GM18519 (cell line): ENCODE results near the gene FKBP7.
"Not testable (repeated sequence)": the region's sequence is repeated elsewhere in the genome, so short reads cannot be mapped to it uniquely, and the experiment has no call there.

Source experiments
- ATAC-seq: cut with Tn5 transposase; IDR thresholded peaks from one replicate; pipeline ENCODE4 v1.9.1; 2021; ENCODE audit warnings: mild to moderate bottlenecking, moderate library complexity; ENCODE audit not compliant: unreplicated experiment, low FRiP score

The FKBP7 gene

GRCh38 chr2:178496049-178496448 lies 17.6 kb upstream of the FKBP7 start:
- ATAC-seq: no peak

DNA sequence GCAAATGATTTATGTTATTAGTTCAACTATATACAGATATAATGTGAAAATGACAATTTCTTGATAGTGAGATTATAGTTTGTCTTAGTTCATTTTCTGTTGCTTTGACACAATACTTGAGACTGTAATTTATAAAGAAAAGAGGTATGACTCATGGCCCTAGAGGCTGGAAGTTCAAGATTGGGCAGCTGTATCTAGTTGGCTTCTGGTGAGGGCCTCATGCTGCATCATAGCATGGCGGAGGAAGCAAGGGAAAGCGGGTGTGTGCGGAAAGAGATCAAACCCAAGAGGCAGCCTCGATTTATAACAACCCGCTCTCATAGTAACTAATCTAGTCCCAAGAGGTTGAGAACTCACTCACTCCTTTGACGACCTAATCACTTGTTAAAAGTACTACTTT lies 13.2 kb upstream of the FKBP7 start:
- ATAC-seq: no peak

DNA sequence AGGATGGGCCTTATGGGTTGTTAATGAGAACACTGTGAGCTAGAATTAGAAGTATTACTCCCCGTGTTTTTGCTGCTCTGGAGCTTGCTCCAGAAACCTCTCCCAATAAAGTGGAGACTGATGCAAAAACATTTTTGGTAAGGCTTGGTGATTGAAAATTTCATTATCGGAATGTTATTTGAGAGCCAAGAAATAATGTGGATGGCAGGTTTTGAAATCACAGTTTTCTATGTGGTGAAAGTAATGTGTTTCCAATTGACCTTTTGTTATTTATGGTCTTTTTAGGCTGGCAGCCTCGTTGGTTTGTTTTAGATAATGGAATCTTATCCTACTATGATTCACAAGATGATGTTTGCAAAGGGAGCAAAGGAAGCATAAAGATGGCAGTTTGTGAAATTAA lies 7.0 kb upstream of the FKBP7 start:
- no peak for ATAC-seq

GRCh38 chr2:178484245-178485041 lies 6.0 kb upstream of the FKBP7 start:
- ATAC-seq: no peak

DNA sequence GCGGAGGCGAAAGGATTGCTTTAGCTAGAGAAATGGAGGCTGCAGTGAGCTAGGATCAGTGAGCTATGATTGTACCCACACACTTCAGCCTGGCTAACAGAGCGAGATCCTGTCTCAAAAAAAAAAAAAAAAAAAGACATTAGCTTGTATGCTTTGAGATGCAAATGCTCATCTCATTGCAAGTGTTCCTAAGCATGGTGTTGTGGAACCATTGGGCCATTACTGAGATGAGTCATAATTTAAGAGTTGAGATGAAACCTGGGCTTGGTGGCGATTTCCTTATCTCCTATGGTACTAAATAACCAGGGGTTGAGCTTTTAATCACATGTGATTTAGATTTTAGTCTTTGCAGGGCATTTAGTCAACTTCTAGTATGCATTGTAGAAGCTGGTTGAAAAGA lies 4.0 kb upstream of the FKBP7 start:
- ATAC-seq: no peak

- peak; percentile 50 for ATAC-seq
Observed at GRCh38 chr2:178480227-178481181, 2.1 kb upstream of the FKBP7 start, which contains the start of gene PLEKHA3. Gene PLEKHA3 (plus strand): TSS chr2:178480457. CDS start chr2:178480870, 413 bp downstream.

GRCh38 chr2:178479758-178480226 lies 1.4 kb upstream of the FKBP7 start:
- ATAC-seq: no peak

GRCh38 chr2:178479275-178479616 lies 846 bp upstream of the FKBP7 start:
- ATAC-seq: no peak

- no peak for ATAC-seq
Observed at GRCh38 chr2:178478130-178478438, 316 bp downstream of the FKBP7 start.

DNA sequence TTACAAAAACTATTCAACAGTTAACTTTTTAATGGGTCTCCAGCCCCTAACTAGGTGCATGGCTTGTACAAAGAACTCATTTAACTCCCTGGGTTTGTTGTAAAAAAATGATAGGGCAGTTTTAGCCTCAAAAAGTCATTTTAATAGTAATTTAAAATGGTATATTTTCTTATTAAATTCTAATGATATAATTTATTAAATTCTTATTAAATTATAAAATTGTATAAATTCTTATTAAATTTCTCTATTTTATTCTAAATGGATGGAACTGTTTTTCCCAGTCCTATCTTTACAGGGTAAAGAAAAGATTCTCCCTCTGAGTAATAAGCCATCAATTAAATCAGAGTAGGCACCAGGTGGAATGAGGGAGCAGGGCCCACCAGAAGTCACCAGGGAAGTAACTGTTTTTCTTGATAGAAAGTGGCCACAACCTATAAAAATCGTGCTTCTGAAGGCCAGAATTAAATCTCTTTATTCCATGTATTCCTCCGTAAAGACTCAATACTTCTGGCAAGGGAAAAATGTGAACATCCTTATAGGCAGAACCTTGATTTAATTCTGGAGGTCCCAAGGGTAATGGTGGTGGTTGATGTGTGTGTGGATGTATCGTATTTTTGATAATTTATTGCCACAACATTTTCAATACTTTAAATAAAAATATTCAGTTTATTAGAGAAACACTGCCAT lies 814 bp downstream of the FKBP7 start:
- ATAC-seq: no peak

GRCh38 chr2:178476477-178476876 lies 1.9 kb downstream of the FKBP7 start:
- no peak for ATAC-seq

DNA sequence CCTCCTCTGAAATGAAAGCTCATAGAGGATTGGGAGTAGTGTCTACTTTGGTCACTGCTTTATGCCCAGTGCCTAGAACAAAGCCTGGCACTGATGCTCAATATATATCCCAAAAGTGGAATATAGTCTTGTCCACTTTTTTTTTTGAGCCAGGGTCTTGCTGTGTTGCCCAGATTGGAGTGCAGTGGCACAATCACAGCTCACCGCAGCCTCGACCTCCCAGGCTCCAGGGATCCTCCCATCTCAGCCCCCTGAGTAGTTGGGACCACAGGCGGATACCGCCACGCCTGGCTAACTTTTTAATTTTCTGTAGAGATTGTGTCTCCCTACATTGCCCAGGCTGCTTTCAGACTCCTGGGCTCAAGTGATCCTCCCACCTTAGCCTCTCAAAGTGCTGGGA lies 3.8 kb downstream of the FKBP7 start:
- no peak for ATAC-seq

GRCh38 chr2:178473931-178474330 lies 4.5 kb downstream of the FKBP7 start:
- no peak for ATAC-seq

DNA sequence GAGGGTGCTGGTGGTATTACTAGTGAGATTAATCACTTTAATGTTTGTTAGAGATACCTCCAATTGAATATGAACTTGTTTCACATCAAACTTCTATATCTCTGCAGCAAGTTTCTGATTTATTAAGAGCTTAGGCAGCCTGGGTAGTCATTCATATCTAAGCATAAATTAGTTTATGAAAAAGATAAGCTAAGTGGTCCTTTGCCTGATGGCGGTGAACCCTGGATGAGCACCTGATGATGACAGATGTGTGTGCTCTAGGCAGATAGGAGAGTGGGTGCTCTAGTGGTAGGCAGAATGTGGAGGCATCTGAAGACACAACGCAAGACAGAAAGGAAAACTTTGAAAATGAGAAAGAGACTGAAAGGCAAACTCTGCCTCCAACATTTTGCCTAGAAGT lies 5.0 kb downstream of the FKBP7 start:
- ATAC-seq: no peak

- not testable (repeated sequence) for ATAC-seq
Observed at GRCh38 chr2:178471313-178471712, 7.1 kb downstream of the FKBP7 start.

DNA sequence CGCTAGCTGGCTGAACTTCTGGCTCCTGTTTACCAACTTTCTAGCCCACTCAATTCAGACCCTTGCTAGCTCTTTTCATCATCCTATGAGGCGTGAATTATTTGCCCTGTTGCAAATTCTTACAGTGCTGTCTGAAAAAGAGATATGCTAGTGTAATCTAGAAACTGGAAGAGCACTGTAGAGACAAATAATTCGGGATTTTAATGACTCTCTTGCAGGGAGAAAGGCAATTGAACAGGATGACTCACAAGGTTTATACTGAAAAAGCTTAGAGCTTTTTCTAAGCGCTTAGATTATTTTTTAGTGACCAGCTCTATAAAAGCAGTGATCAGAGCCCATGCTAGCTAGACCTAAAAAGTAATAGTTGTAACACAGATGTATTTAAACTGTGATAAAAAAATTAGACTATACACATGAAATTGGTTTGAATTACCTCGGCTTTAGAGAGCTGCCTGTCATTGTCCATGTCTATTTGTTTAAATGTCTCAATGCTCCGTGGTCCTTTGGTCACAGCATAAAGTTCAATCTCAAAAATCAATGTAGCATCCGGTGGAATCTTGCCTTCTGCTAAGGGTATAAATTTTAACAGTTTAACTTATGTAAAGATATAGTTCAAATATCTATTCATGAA lies 9.1 kb downstream of the FKBP7 start:
- ATAC-seq: no peak

GRCh38 chr2:178457390-178457886 lies 21.0 kb downstream of the FKBP7 start:
- no peak for ATAC-seq

DNA sequence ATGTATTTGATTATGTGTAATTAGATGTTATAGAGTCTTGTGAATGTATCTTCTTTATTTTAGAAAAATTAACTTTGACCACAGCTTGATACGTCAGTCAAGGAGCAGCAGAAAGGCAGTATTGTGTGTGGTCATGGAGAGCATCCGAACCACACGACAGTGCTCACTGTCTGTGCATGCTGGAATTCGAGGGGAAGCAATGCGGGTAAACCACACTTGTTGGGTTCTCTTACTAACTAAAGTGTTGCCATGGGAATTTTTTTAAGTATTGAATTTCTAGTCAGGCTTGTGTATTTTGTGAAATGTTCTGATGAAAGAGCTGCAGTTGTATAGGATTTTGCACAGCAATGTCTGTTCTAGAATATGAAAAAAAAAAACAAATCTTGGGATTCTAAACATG lies 22.5 kb downstream of the FKBP7 start:
- no peak for ATAC-seq

DNA sequence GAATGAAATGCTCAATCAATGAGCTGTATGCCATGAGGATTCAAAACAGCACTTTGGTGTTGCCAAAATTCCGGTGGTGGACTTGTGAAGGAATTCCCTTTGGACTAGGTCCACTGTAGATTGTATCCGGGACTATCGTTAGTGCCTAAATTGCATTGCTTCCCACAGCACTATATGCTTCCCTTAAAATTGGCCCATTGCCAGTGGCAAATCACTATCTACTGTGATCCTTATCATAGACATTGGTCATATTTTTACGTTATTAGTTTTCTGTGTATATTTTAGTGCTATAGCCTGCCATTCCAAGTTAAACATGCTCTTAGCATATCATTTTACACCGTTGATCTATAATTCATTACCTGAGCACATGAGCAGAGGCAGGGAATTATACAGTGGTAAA lies 25.5 kb downstream of the FKBP7 start:
- no peak for ATAC-seq

DNA sequence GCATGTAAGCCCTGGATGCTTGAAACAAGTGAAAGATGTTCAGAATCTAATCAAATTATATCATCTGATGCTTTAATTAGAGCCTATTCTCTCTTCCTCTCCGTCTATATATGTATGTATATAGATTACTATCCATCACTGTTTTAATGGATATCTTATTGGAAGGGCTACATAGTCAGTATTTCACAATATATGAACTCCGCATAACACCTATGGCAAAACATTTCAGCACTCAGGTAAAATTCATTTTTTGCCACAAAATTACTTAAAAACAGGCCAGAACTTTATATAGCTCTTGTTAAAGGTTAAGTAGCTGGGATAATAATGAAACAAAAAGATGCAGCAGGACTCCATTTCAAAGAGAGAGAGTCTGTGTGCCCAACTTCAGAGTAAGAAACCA lies 26.1 kb downstream of the FKBP7 start:
- ATAC-seq: no peak
